ENCODE measurements around the gene SPINK6.

Gene SPINK6

GRCh38 chr5:148177207-148177606 lies 25.6 kb upstream of the SPINK6 start:
- Histone ChIP-seq H3K79me1 (ENCODE audit: low read length) (no peaks in the 10 kb centered on the region), H4K12ac (ENCODE audit: low read depth, low read length) (no peak overlapping the region), H2AFZ (ENCODE audit: insufficient read depth, low read length, poor library complexity) (no peak overlapping the region), H3K36me3 (ENCODE audit: control insufficient read depth in 1 of 2, insufficient read depth in 2 of 2, low read length in 2 of 2) (no peaks in the 10 kb centered on the region), H3K79me2 (ENCODE audit: control insufficient read depth, insufficient read depth, low read length, poor library complexity) (no peaks in the 10 kb centered on the region), H3K23ac (ENCODE audit: low read length) (no peak overlapping the region), H4K91ac (ENCODE audit: low read depth, low read length) (no peak overlapping the region), H3K9ac (ENCODE audit: low read length) (no peak overlapping the region), H3K9me3 (ENCODE audit: insufficient read depth, low read depth, low read length) (no peaks in the 10 kb centered on the region), H2AK5ac (ENCODE audit: low read length) (no peak overlapping the region), H3K4me1 (ENCODE audit: control insufficient read depth in 1 of 2, insufficient read depth in 2 of 2, low read length in 2 of 2) (no peaks in the 10 kb centered on the region), H4K8ac (ENCODE audit: low read depth, low read length) (no peak overlapping the region), H3K4me3 (ENCODE audit: low read depth, low read length) (no peak overlapping the region), H3K18ac (ENCODE audit: low read length) (no peak overlapping the region), H3K4me2 (ENCODE audit: low read length) (no peak overlapping the region), H3K27me3 (ENCODE audit: insufficient read depth, low read length) (no peaks in the 10 kb centered on the region), H3K14ac (ENCODE audit: low read length) (no peak overlapping the region), H2BK5ac (ENCODE audit: low read depth, low read length, poor library complexity) (no peak overlapping the region), H3K4ac (ENCODE audit: low read depth, low read length) (no peak overlapping the region), H3K27ac (ENCODE audit: low read depth, low read length) (no peak overlapping the region), H2BK12ac (ENCODE audit: low read length) (no peak overlapping the region), H2BK120ac (ENCODE audit: insufficient read depth, low read length, poor library complexity) (no peak overlapping the region)
- WGBS (ENCODE audit: extremely low coverage, insufficient coverage, insufficient read length), result no CpG with 5 or more reads among the region's 1 CpG
- DNase-seq, result no peak

GRCh38 chr5:148179234-148179824 lies 23.5 kb upstream of the SPINK6 start:
- peak; percentile 34 to 77 for DNase-seq
- Histone ChIP-seq H2AFZ (ENCODE audit: insufficient read depth, low read length, poor library complexity) (no peak overlapping the region), H3K79me2 (ENCODE audit: control insufficient read depth, insufficient read depth, low read length, poor library complexity) (no peaks in the 10 kb centered on the region), H2BK120ac (ENCODE audit: insufficient read depth, low read length, poor library complexity) (no peak overlapping the region), H2AK5ac (ENCODE audit: low read length) (no peak overlapping the region), H3K18ac (ENCODE audit: low read length) (no peak overlapping the region), H3K27me3 (ENCODE audit: insufficient read depth, low read length) (no peaks in the 10 kb centered on the region), H2BK5ac (ENCODE audit: low read depth, low read length, poor library complexity) (no peak overlapping the region), H3K23ac (ENCODE audit: low read length) (no peak overlapping the region), H3K4me1 (ENCODE audit: control insufficient read depth in 1 of 2, insufficient read depth in 2 of 2, low read length in 2 of 2) (no peaks in the 10 kb centered on the region), H3K4ac (ENCODE audit: low read depth, low read length) (no peak overlapping the region), H3K4me3 (ENCODE audit: low read depth, low read length) (no peak overlapping the region), H3K4me2 (ENCODE audit: low read length) (no peak overlapping the region), H2BK12ac (ENCODE audit: low read length) (no peak overlapping the region), H4K12ac (ENCODE audit: low read depth, low read length) (no peak overlapping the region), H3K79me1 (ENCODE audit: low read length) (no peaks in the 10 kb centered on the region), H3K9me3 (ENCODE audit: insufficient read depth, low read depth, low read length) (no peaks in the 10 kb centered on the region), H3K27ac (ENCODE audit: low read depth, low read length) (no peak overlapping the region), H3K14ac (ENCODE audit: low read length) (no peak overlapping the region), H3K36me3 (ENCODE audit: control insufficient read depth in 1 of 2, insufficient read depth in 2 of 2, low read length in 2 of 2) (no peaks in the 10 kb centered on the region), H4K91ac (ENCODE audit: low read depth, low read length) (no peak overlapping the region), H3K9ac (ENCODE audit: low read length) (no peak overlapping the region), H4K8ac (ENCODE audit: low read depth, low read length) (no peak overlapping the region)
- no CpG with 5 or more reads among the region's 3 CpGs for WGBS (ENCODE audit: extremely low coverage, insufficient coverage, insufficient read length)

- Histone ChIP-seq H3K9me3 (ENCODE audit: insufficient read depth, low read depth, low read length) (no peaks in the 10 kb centered on the region), H4K12ac (ENCODE audit: low read depth, low read length) (no peak overlapping the region), H2BK120ac (ENCODE audit: insufficient read depth, low read length, poor library complexity) (no peak overlapping the region), H3K18ac (ENCODE audit: low read length) (no peak overlapping the region), H3K4ac (ENCODE audit: low read depth, low read length) (no peak overlapping the region), H3K27ac (ENCODE audit: low read depth, low read length) (no peak overlapping the region), H3K79me1 (ENCODE audit: low read length) (no peaks in the 10 kb centered on the region), H3K23ac (ENCODE audit: low read length) (no peak overlapping the region), H3K9ac (ENCODE audit: low read length) (no peak overlapping the region), H3K27me3 (ENCODE audit: insufficient read depth, low read length) (no peaks in the 10 kb centered on the region), H2BK5ac (ENCODE audit: low read depth, low read length, poor library complexity) (no peak overlapping the region), H3K79me2 (ENCODE audit: control insufficient read depth, insufficient read depth, low read length, poor library complexity) (no peaks in the 10 kb centered on the region), H2AFZ (ENCODE audit: insufficient read depth, low read length, poor library complexity) (no peak overlapping the region), H4K91ac (ENCODE audit: low read depth, low read length) (no peak overlapping the region), H3K4me3 (ENCODE audit: low read depth, low read length) (no peak overlapping the region), H3K14ac (ENCODE audit: low read length) (no peak overlapping the region), H3K4me2 (ENCODE audit: low read length) (no peak overlapping the region), H3K36me3 (ENCODE audit: control insufficient read depth in 1 of 2, insufficient read depth in 2 of 2, low read length in 2 of 2) (no peaks in the 10 kb centered on the region), H4K8ac (ENCODE audit: low read depth, low read length) (no peak overlapping the region), H2AK5ac (ENCODE audit: low read length) (no peak overlapping the region), H2BK12ac (ENCODE audit: low read length) (no peak overlapping the region), H3K4me1 (ENCODE audit: control insufficient read depth in 1 of 2, insufficient read depth in 2 of 2, low read length in 2 of 2) (no peaks in the 10 kb centered on the region)
- peak; percentile 20 to 61 for DNase-seq
- WGBS (ENCODE audit: extremely low coverage, insufficient coverage, insufficient read length), result no CpG with 5 or more reads among the region's 3 CpGs
Observed at GRCh38 chr5:148186248-148187003, 16.4 kb upstream of the SPINK6 start.

DNA sequence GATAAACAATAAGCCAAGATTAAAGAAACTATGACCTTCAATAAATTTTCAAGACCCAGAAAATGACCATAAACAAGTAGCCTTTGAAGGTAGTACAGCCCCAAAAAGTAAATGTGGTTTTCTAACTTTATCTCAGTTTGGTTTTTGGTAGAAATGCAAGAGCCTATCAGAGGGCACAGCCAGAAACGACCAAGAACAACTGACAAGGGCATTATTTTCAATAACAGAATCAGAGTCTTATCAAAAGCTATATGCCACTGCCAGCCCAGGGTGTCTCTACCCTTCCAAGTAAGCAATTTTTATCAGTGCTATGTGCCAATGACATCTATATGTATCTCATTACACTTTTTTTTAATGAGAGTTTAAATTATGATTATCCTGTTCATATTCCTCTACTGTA lies 11.8 kb upstream of the SPINK6 start:
- H2BK120ac ChIP-seq (ENCODE audit: insufficient read depth, low read length, poor library complexity), result no peak overlapping the region
- H4K12ac ChIP-seq (ENCODE audit: low read depth, low read length), result no peak overlapping the region
- H3K9me3 ChIP-seq (ENCODE audit: insufficient read depth, low read depth, low read length), result no peaks in the 10 kb centered on the region
- no peak overlapping the region for H2AFZ ChIP-seq (ENCODE audit: insufficient read depth, low read length, poor library complexity)
- H2BK12ac ChIP-seq (ENCODE audit: low read length), result no peak overlapping the region
- H3K4ac ChIP-seq (ENCODE audit: low read depth, low read length), result no peak overlapping the region
- no peak overlapping the region for H2AK5ac ChIP-seq (ENCODE audit: low read length)
- no peak overlapping the region for H4K91ac ChIP-seq (ENCODE audit: low read depth, low read length)
- no peaks in the 10 kb centered on the region for H3K79me2 ChIP-seq (ENCODE audit: control insufficient read depth, insufficient read depth, low read length, poor library complexity)
- no peak overlapping the region for H3K27ac ChIP-seq (ENCODE audit: low read depth, low read length)
- H3K4me1 ChIP-seq (ENCODE audit: control insufficient read depth in 1 of 2, insufficient read depth in 2 of 2, low read length in 2 of 2), result no peaks in the 10 kb centered on the region
- DNase-seq, result no peak
- WGBS (ENCODE audit: extremely low coverage, insufficient coverage, insufficient read length), result no CpG with 5 or more reads among the region's 1 CpG
- no peaks in the 10 kb centered on the region for H3K36me3 ChIP-seq (ENCODE audit: control insufficient read depth in 1 of 2, insufficient read depth in 2 of 2, low read length in 2 of 2)
- H3K79me1 ChIP-seq (ENCODE audit: low read length), result no peaks in the 10 kb centered on the region
- H3K27me3 ChIP-seq (ENCODE audit: insufficient read depth, low read length), result no peaks in the 10 kb centered on the region
- H3K9ac ChIP-seq (ENCODE audit: low read length), result no peak overlapping the region
- no peak overlapping the region for H4K8ac ChIP-seq (ENCODE audit: low read depth, low read length)
- no peak overlapping the region for H3K23ac ChIP-seq (ENCODE audit: low read length)
- H3K18ac ChIP-seq (ENCODE audit: low read length), result no peak overlapping the region
- H2BK5ac ChIP-seq (ENCODE audit: low read depth, low read length, poor library complexity), result no peak overlapping the region
- H3K4me2 ChIP-seq (ENCODE audit: low read length), result no peak overlapping the region
- no peak overlapping the region for H3K14ac ChIP-seq (ENCODE audit: low read length)
- H3K4me3 ChIP-seq (ENCODE audit: low read depth, low read length), result no peak overlapping the region

Measured in trophoblast cell (in vitro differentiated cells and primary cell).